Purkinje cell (primary cell): ENCODE measurements around the gene KRT39. TPM values are rescaled to one million over a fixed set of nuclear protein-coding genes. Genes with fewer than 3 reads are reported as not detected.

Source experiments
- polyA plus RNA-seq: library from polyadenylated mRNA; unstranded; fragments of >200 nt; fragmentation: Nextera tagmentation; gene quantifications from 2 replicates; pipeline ENCODE4 v1.2.1, GENCODE V29; 2014

Gene KRT39
- not detected in 2 replicates for polyA plus RNA-seq

GRCh38 chr17:40966848-40967247, at the start of gene KRT39:
TSS of gene KRT39 (minus strand) at chr17:40966948. CDS start at chr17:40966856, 92 bp downstream.

GRCh38 chr17:41008811-41009210, 42.1 kb upstream of the KRT39 start, which contains the start of gene KRTAP3-1:
TSS of gene KRTAP3-1 (minus strand) at chr17:41009128. CDS start at chr17:41009074, 54 bp downstream.

GRCh38 chr17:40999563-40999962, 32.8 kb upstream of the KRT39 start, which contains the start of gene KRTAP3-2:
TSS of gene KRTAP3-2 (minus strand) at chr17:40999906. CDS start at chr17:40999853, 53 bp downstream.

GRCh38 chr17:40993839-40994238, 27.1 kb upstream of the KRT39 start, which contains the start of gene KRTAP3-3:
TSS of gene KRTAP3-3 (minus strand) at chr17:40994164. CDS start at chr17:40994097, 67 bp downstream.

GRCh38 chr17:40984226-40984625, 17.5 kb upstream of the KRT39 start, which contains the start of gene KRT40:
TSS of gene KRT40 (minus strand) at chr17:40984326. CDS start at chr17:40984273, 53 bp downstream.

GRCh38 chr17:40937384-40937819, 29.3 kb downstream of the KRT39 start, which contains the start of gene KRT23:
TSS of gene KRT23 (minus strand) at chr17:40937646. CDS start at chr17:40936603, 1,043 bp downstream.

Other genes with a start within 250 kb of the KRT39 start
- 0.52 and 3.2 TPM in 2 replicates for gene KRT25, start 211.6 kb downstream of the KRT39 start, polyA plus RNA-seq
- not detected in 2 replicates for gene KRT26, start 194.7 kb downstream of the KRT39 start, polyA plus RNA-seq
- not detected in 2 replicates for gene KRT27, start 184.4 kb downstream of the KRT39 start, polyA plus RNA-seq
- gene KRT28, start 167.0 kb downstream of the KRT39 start, polyA plus RNA-seq = not detected in 2 replicates
- gene KRT10, start 144.3 kb downstream of the KRT39 start, polyA plus RNA-seq = 45.5 and 59.0 TPM in 2 replicates
- gene KRT12, start 99.7 kb downstream of the KRT39 start, polyA plus RNA-seq = not detected in 2 replicates
- not detected in 2 replicates for gene KRT20, start 81.7 kb downstream of the KRT39 start, polyA plus RNA-seq
- gene KRT23, start 29.3 kb downstream of the KRT39 start, polyA plus RNA-seq = 0.60 TPM in 1 of 2 replicates, not detected in the other
- gene KRT40, start 17.4 kb upstream of the KRT39 start, polyA plus RNA-seq = not detected in 2 replicates
- not detected in 2 replicates for gene KRTAP3-3, start 27.2 kb upstream of the KRT39 start, polyA plus RNA-seq
- not detected in 2 replicates for gene KRTAP3-2, start 33.0 kb upstream of the KRT39 start, polyA plus RNA-seq
- not detected in 2 replicates for gene KRTAP3-1, start 42.2 kb upstream of the KRT39 start, polyA plus RNA-seq
- gene KRTAP1-5, start 60.3 kb upstream of the KRT39 start, polyA plus RNA-seq = not detected in 2 replicates
- not detected in 2 replicates for gene KRTAP1-4, start 63.2 kb upstream of the KRT39 start, polyA plus RNA-seq
- not detected in 2 replicates for gene KRTAP1-3, start 67.9 kb upstream of the KRT39 start, polyA plus RNA-seq
- gene KRTAP1-1, start 74.5 kb upstream of the KRT39 start, polyA plus RNA-seq = 0.28 TPM in 1 of 2 replicates, not detected in the other
- gene KRTAP2-1, start 80.4 kb upstream of the KRT39 start, polyA plus RNA-seq = not detected in 2 replicates
- gene KRTAP2-2, start 88.3 kb upstream of the KRT39 start, polyA plus RNA-seq = not detected in 2 replicates
- not detected in 2 replicates for gene KRTAP2-3, start 93.2 kb upstream of the KRT39 start, polyA plus RNA-seq
- not detected in 2 replicates for gene KRTAP2-4, start 98.9 kb upstream of the KRT39 start, polyA plus RNA-seq
- gene KRTAP4-7, start 117.2 kb upstream of the KRT39 start, polyA plus RNA-seq = not detected in 2 replicates
- gene KRTAP4-8, start 131.2 kb upstream of the KRT39 start, polyA plus RNA-seq = not detected in 2 replicates
- gene KRTAP4-16, start 135.3 kb upstream of the KRT39 start, polyA plus RNA-seq = not detected in 2 replicates
- gene KRTAP4-9, start 138.4 kb upstream of the KRT39 start, polyA plus RNA-seq = not detected in 2 replicates
- gene KRTAP4-11, start 151.4 kb upstream of the KRT39 start, polyA plus RNA-seq = not detected in 2 replicates
- not detected in 2 replicates for gene KRTAP4-12, start 157.2 kb upstream of the KRT39 start, polyA plus RNA-seq
- gene KRTAP4-6, start 173.6 kb upstream of the KRT39 start, polyA plus RNA-seq = not detected in 2 replicates
- not detected in 2 replicates for gene KRTAP4-5, start 182.9 kb upstream of the KRT39 start, polyA plus RNA-seq
- gene KRTAP4-4, start 193.8 kb upstream of the KRT39 start, polyA plus RNA-seq = not detected in 2 replicates
- gene KRTAP4-3, start 201.3 kb upstream of the KRT39 start, polyA plus RNA-seq = not detected in 2 replicates
- not detected in 2 replicates for gene KRTAP4-2, start 211.3 kb upstream of the KRT39 start, polyA plus RNA-seq
- not detected in 2 replicates for gene KRTAP4-1, start 218.0 kb upstream of the KRT39 start, polyA plus RNA-seq
- gene KRTAP9-1, start 222.9 kb upstream of the KRT39 start, polyA plus RNA-seq = not detected in 2 replicates